ENCODE results near the gene TTC17. TPM values are rescaled to one million over a fixed set of nuclear protein-coding genes. Genes with fewer than 3 reads are reported as not detected.

The TTC17 gene
- total and polyA plus RNA-seq, 2 of the 8 experiments (the other 6 are each of a cell fraction or from before 2014, with no cell fraction given): 65.1 to 80.1 TPM

DNA sequence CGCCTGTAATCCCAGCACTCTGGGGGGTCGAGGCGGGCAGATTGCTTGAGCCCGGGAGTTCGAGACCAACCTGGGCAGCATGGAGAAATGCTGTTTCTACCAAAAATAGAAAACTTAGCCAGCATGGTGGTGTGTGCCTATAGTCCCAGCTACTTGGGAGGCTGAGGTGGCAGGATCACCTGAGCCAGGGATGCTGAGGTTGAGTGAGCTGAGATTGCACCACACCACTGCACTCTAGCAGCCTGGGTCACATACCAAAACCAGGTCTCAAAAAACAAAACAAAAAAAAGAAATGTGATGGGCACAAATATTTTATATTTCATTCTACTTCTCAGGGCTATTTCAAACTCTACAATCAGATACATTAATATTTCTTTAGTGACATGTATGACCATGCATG is 25.7 kb downstream of the TTC17 start:
- POLR2A ChIA-PET (ENCODE audit: partially characterized antibody): no interaction called here
- Histone ChIP-seq H3K9ac (replicated peaks in 1 of 4; ENCODE audit: extremely low read depth in 1 of 4, low read depth in 3 of 4, low read length in 3 of 4) (no peak overlapping the region), H2BK5ac (ENCODE audit: low read depth, low read length) (no peak overlapping the region), H3K79me1 (ENCODE audit: low read depth, low read length) (no peaks in the 10 kb centered on the region; the same call in 1 of the 2 replicates), H2BK120ac (replicated peaks; ENCODE audit: low read depth, low read length) (no peak overlapping the region), H2BK15ac (ENCODE audit: low read length) (no peak overlapping the region), H3K9me3 (ENCODE audit: insufficient read depth in 2 of 2, low read depth in 1 of 2, low read length in 1 of 2) (no peaks in the 10 kb centered on the region), H4K5ac (ENCODE audit: insufficient read length, low read depth, low read length) (no peak overlapping the region), H2BK20ac (ENCODE audit: low read length) (no peak overlapping the region), H3K4ac (replicated peaks; ENCODE audit: insufficient read length, low read depth, low read length) (no peak overlapping the region), H2BK12ac (ENCODE audit: low read depth, low read length) (no peak overlapping the region), H3K4me3 (ENCODE audit: extremely low read depth in 1 of 4, insufficient read depth in 2 of 4, low read depth in 3 of 4, low read length in 4 of 4) (no peak overlapping the region), H4K20me1 (replicated peaks in 1 of 2; ENCODE audit: control insufficient read depth in 1 of 2, insufficient read depth in 2 of 2, low read length in 2 of 2) (peaks cover 0 to 5% of the 10 kb centered on the region in 2 experiments), H3K4me2 (ENCODE audit: insufficient read depth in 1 of 2, low read depth in 2 of 2, low read length in 2 of 2) (no peak overlapping the region), H3K23me2 (ENCODE audit: low read depth, low read length) (0 out of 2 replicates have a peak, but pooled peaks cover 2% of the 10 kb centered on the region), H3K27me3 (replicated peaks in 1 of 4; ENCODE audit: control insufficient read depth in 3 of 4, extremely low read depth in 1 of 4, insufficient read depth in 3 of 4, low read length in 3 of 4) (no peaks in the 10 kb centered on the region), H2AFZ (ENCODE audit: low read length) (no peak overlapping the region), H3K4me1 (replicated peaks in 1 of 4; ENCODE audit: control insufficient read depth in 3 of 4, insufficient read depth in 4 of 4, low read length in 3 of 4) (peaks cover 0 to 3% (median 0%) of the 10 kb centered on the region in 4 experiments; a peak in 3 of 7 replicates), H3K79me2 (ENCODE audit: control insufficient read depth in 1 of 2, insufficient read depth in 2 of 2, low read length in 2 of 2) (0 out of 4 replicates have a peak, but pooled peaks cover 0 to 3% of the 10 kb centered on the region in 2 experiments), H3K23ac (ENCODE audit: insufficient read length) (no peak overlapping the region), H3K14ac (ENCODE audit: insufficient read length) (no peak overlapping the region), H3K36me3 (ENCODE audit: control insufficient read depth in 2 of 4, insufficient read depth in 4 of 4, low read length in 3 of 4) (peaks cover 0 to 19% (median under 1%) of the 10 kb centered on the region in 4 experiments; a peak in 2 of 8 replicates), H4K8ac (ENCODE audit: extremely low read depth, insufficient read depth, low read length) (no peak overlapping the region), H3K56ac (replicated peaks; ENCODE audit: insufficient read length, low read depth, low read length) (no peak overlapping the region), H3K18ac (ENCODE audit: extremely low read depth, low read length) (no peak overlapping the region), H4K91ac (replicated peaks; ENCODE audit: insufficient read length, low read length) (no peak overlapping the region), H2AK5ac (ENCODE audit: low read depth, low read length) (no peak overlapping the region), H3K27ac (ENCODE audit: low read depth, low read length) (no peak overlapping the region)
- 92% methylated on average over 5 of the region's 5 CpGs; no CpG with 5 or more reads in 1 of the 2 experiments for WGBS, 2 experiments (ENCODE audit: extremely low coverage in 1 of 2, insufficient coverage in 1 of 2, insufficient read length in 1 of 2, insufficient replicate concordance in 2 of 2, low coverage in 1 of 2, low lambda C conversion rate in 2 of 2, missing lambda C conversion rate in 1 of 2)
- DNase-seq (ENCODE audit: low read depth in 1 of 2, low spot score in 2 of 2) (no peak), FAIRE-seq (no peak)
- TF ChIP-seq TAF1 (IDR thresholded peaks at IDR 0.05; ENCODE audit: low read depth, low read length) (no peak), TAF7 (optimal IDR thresholded peaks at IDR 0.05; ENCODE audit: borderline replicate concordance, low read depth, low read length) (no peak), CHD1 (IDR thresholded peaks at IDR 0.05; ENCODE audit: low read depth, low read length) (no peak), EP300 (IDR thresholded peaks at IDR 0.05; ENCODE audit: borderline replicate concordance in 1 of 2, low read depth in 2 of 2, low read length in 2 of 2) (no peak), POLR2AphosphoS5 (IDR thresholded peaks at IDR 0.05; ENCODE audit: low read depth, low read length) (no peak), YY1 (IDR thresholded peaks at IDR 0.05; ENCODE audit: low read depth, low read length) (no peak), RXRA (IDR thresholded peaks at IDR 0.05; ENCODE audit: insufficient read depth, low read depth, low read length) (no peak), FOSL1 (IDR thresholded peaks at IDR 0.05; ENCODE audit: insufficient read depth, low read depth, low read length) (no peak)
- CTCF ChIA-PET (ENCODE audit: partially characterized antibody): interaction anchor here (1.3 kb wide), 1 partner anchor 35 kb away, joined by 4 read pairs; no protein-coding TSS in a partner anchor

Data from H1 (cell line).